Testis (tissue), 3 donors: ENCODE data around the gene PPP1R12A. TPM values are rescaled to one million over a fixed set of nuclear protein-coding genes. Genes with fewer than 3 reads are reported as not detected.

Experiments used
- DNase-seq: peaks from one replicate; pipeline ENCODE4 v3.0.0-alpha.2; 2019
- H3K27ac ChIP-seq, 2 donors: fragments of 200-600 bp; sonication (generic); one replicate each; pipeline ENCODE4 v1.5.1; 2019
- H3K27me3 ChIP-seq: fragments of 200-600 bp; sonication (generic); one replicate; pipeline ENCODE4 v1.5.1; 2019
- H3K36me3 ChIP-seq: fragments of 200-600 bp; sonication (generic); one replicate; pipeline ENCODE4 v1.5.1; 2017; ENCODE audit warnings: low read depth; ENCODE audit errors: missing control alignments
- H3K4me1 ChIP-seq: fragments of 200-600 bp; sonication (generic); one replicate; pipeline ENCODE4 v1.5.1; 2019
- H3K4me3 ChIP-seq, 2 donors: fragments of 200-600 bp; sonication (generic); one replicate each; pipeline ENCODE4 v1.5.1; 2017 to 2019
- H3K9me3 ChIP-seq: fragments of 200-600 bp; sonication (generic); one replicate; pipeline ENCODE4 v1.5.1; 2017
- CTCF ChIP-seq, 3 experiments: fragments of 450-650 bp in 2 of 3; fragments of 200-600 bp in 1 of 3; sonication (generic) in 1 of 3; IDR thresholded peaks; one replicate each; pipeline ENCODE4 v1.5.1; 2016 to 2019; ENCODE audit warnings: antibody characterized with exemption in 3 of 3, mild to moderate bottlenecking in 2 of 3, moderate library complexity in 1 of 3
- POLR2A ChIP-seq: fragments of 450-650 bp; IDR thresholded peaks from one replicate; pipeline ENCODE4 v1.6.1; 2017; ENCODE audit warnings: antibody characterized with exemption, mild to moderate bottlenecking, moderate library complexity
- WGBS, 2 donors: methylation state at CpG; one replicate each; pipeline ENCODE4 v1.1.5; 2018; 5-methylcytosine and 5-hydroxymethylcytosine counted together
- intact Hi-C: fragments of 100-400 bp; cut with DNase I; formaldehyde crosslinking; loops from one replicate; pipeline ENCODE4 v1.15.1; 2023; ENCODE audit warnings: low total_unique reads
- polyA plus RNA-seq: library from polyadenylated mRNA; stranded (reverse); fragments of 350-450 nt; fragmentation: Illumina TruSeq; extraction: RNeasy Lipid Tissue Mini Kit (QIAGEN cat#74804); gene quantifications from one replicate; pipeline ENCODE4 v1.2.3, GENCODE V29; 2014; ENCODE audit warnings: low read depth, low replicate concordance; ENCODE audit not compliant: insufficient read depth
- total RNA-seq, 2 donors: library from RNA; depleted of rRNA; stranded (reverse); fragments of >200 nt; gene quantifications; one replicate each; pipeline ENCODE4 v1.2.3, GENCODE V29; 2016

The PPP1R12A gene
- total and polyA plus RNA-seq, 3 donors from 2014 or later: 22.4 to 119 (median 113) TPM

GRCh38 chr12:79939728-79940310 lies 4.9 kb upstream of the PPP1R12A start:
- no peak overlapping the region for H3K4me3 ChIP-seq
- TF ChIP-seq POLR2A: no peak
- no peaks in the 10 kb centered on the region for H3K36me3 ChIP-seq
- intact Hi-C loops: no loop called here
- H3K27ac ChIP-seq: no peak overlapping the region
- no peak for DNase-seq
- H3K9me3 ChIP-seq: no peaks in the 10 kb centered on the region
- WGBS, 2 donors: 91% methylated on average over 1 of the region's 1 CpG
- peaks cover 5% of the 10 kb centered on the region for H3K4me1 ChIP-seq
- no peaks in the 10 kb centered on the region for H3K27me3 ChIP-seq

- H3K4me1 ChIP-seq: peaks cover 5% of the 10 kb centered on the region
- TF ChIP-seq CTCF (IDR thresholded peaks at IDR 0.05): no peak
- no peak for TF ChIP-seq POLR2A
- no peaks in the 10 kb centered on the region for H3K27me3 ChIP-seq
- no peaks in the 10 kb centered on the region for H3K9me3 ChIP-seq
- intact Hi-C loops: no loop called here
- no peaks in the 10 kb centered on the region for H3K36me3 ChIP-seq
- no peak for DNase-seq
- H3K27ac ChIP-seq: no peak overlapping the region
- no peak overlapping the region for H3K4me3 ChIP-seq
- 92 to 96% methylated on average over 1 of the region's 1 CpG for WGBS, 2 donors
Measured at GRCh38 chr12:79938843-79939242, 3.9 kb upstream of the PPP1R12A start.

GRCh38 chr12:79936670-79937069 lies 1.8 kb upstream of the PPP1R12A start:
- no peak for DNase-seq
- Histone ChIP-seq H3K4me3 (no peak overlapping the region), H3K27me3 (no peaks in the 10 kb centered on the region), H3K27ac (no peak overlapping the region), H3K36me3 (no peaks in the 10 kb centered on the region), H3K9me3 (no peaks in the 10 kb centered on the region), H3K4me1 (peaks cover 5% of the 10 kb centered on the region)
- WGBS, 2 donors: 4 to 5% methylated on average over 1 of the region's 1 CpG
- TF ChIP-seq CTCF (IDR thresholded peaks at IDR 0.05) (no peak), POLR2A (no peak)
- intact Hi-C loops: no loop called here

GRCh38 chr12:79935624-79936345 lies 888 bp upstream of the PPP1R12A start:
- peak overlapping the region; percentile 98 to 99 for H3K27ac ChIP-seq
- H3K9me3 ChIP-seq: no peaks in the 10 kb centered on the region
- WGBS, 2 donors: 10 to 12% methylated on average over 10 of the region's 10 CpGs
- H3K36me3 ChIP-seq: no peaks in the 10 kb centered on the region
- no peak for DNase-seq
- TF ChIP-seq CTCF (IDR thresholded peaks at IDR 0.05) (no peak), POLR2A (no peak)
- intact Hi-C loops: no loop called here
- H3K4me3 ChIP-seq: peak overlapping the region; percentile 95 to 99
- H3K27me3 ChIP-seq: no peaks in the 10 kb centered on the region
- H3K4me1 ChIP-seq: peaks cover 5% of the 10 kb centered on the region

- intact Hi-C loops: loop anchor here (5.0 kb wide), 1 partner anchor 242 kb away; the partner anchor contains the start of gene PAWR
- no peaks in the 10 kb centered on the region for H3K9me3 ChIP-seq
- peaks cover 5% of the 10 kb centered on the region for H3K4me1 ChIP-seq
- H3K36me3 ChIP-seq: no peaks in the 10 kb centered on the region
- peak overlapping the region; percentile 95 to 99 for H3K4me3 ChIP-seq
- H3K27ac ChIP-seq: peak overlapping the region; percentile 98 to 99
- DNase-seq: peak; percentile 65
- 0 to 1% methylated on average over 6 to 42 of the region's 53 CpGs for WGBS, 2 donors
- TF ChIP-seq POLR2A: no peak
- TF ChIP-seq CTCF (IDR thresholded peaks at IDR 0.05): no peak
- no peaks in the 10 kb centered on the region for H3K27me3 ChIP-seq
Measured at GRCh38 chr12:79934281-79935020, 446 bp downstream of the PPP1R12A start.
